Thyroid gland (tissue), 4 donors: ENCODE measurements around the gene SMS.

Experiments used
- POLR2A ChIP-seq, 2 donors: fragments of 450-650 bp; IDR thresholded peaks; one replicate each; pipeline ENCODE4 v1.6.1; 2017; ENCODE audit warnings: antibody characterized with exemption in 2 of 2, mild to moderate bottlenecking in 2 of 2, moderate library complexity in 1 of 2
- TF ChIP-seq, protein P1 (sequence below), 6 experiments: fragments of 200-600 bp in 3 of 6; fragments of 450-650 bp in 3 of 6; sonication (generic) in 3 of 6; IDR thresholded peaks; one replicate each; pipeline ENCODE4 v1.5.1; 2016 to 2019; ENCODE audit warnings: antibody characterized with exemption in 6 of 6, mild to moderate bottlenecking in 2 of 6, inconsistent platforms in 1 of 6, moderate library complexity in 1 of 6

- TF ChIP-seq, protein P1, sequence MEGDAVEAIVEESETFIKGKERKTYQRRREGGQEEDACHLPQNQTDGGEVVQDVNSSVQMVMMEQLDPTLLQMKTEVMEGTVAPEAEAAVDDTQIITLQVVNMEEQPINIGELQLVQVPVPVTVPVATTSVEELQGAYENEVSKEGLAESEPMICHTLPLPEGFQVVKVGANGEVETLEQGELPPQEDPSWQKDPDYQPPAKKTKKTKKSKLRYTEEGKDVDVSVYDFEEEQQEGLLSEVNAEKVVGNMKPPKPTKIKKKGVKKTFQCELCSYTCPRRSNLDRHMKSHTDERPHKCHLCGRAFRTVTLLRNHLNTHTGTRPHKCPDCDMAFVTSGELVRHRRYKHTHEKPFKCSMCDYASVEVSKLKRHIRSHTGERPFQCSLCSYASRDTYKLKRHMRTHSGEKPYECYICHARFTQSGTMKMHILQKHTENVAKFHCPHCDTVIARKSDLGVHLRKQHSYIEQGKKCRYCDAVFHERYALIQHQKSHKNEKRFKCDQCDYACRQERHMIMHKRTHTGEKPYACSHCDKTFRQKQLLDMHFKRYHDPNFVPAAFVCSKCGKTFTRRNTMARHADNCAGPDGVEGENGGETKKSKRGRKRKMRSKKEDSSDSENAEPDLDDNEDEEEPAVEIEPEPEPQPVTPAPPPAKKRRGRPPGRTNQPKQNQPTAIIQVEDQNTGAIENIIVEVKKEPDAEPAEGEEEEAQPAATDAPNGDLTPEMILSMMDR (IDR thresholded peaks at IDR 0.05) = no peak
- no peak for TF ChIP-seq POLR2A (IDR thresholded peaks at IDR 0.05)
Measured at GRCh38 chrX:21991504-21991903, 51.0 kb downstream of the SMS start.
